K562 (cell line): Measurements from ENCODE around the gene UBXN1. TPM values are rescaled to one million over a fixed set of nuclear protein-coding genes. Genes with fewer than 3 reads are reported as not detected.

ENCODE experiments used
- CHD2 ChIP-seq: IDR thresholded peaks from 2 replicates; pipeline ENCODE4 v1.6.1; 2011; ENCODE audit warnings: low read depth, low read length
- FOS ChIP-seq: IDR thresholded peaks from 3 replicates; pipeline ENCODE4 v1.6.1; 2011; ENCODE audit not compliant: insufficient read length; ENCODE audit errors: extremely low read depth
- HDAC6 ChIP-seq: IDR thresholded peaks from 2 replicates; pipeline ENCODE4 v1.6.1; 2012; ENCODE audit warnings: low read depth, mild to moderate bottlenecking, control low read depth, inconsistent platforms, low read length, moderate library complexity
- HDGF ChIP-seq: fragments of 450-650 bp; IDR thresholded peaks from 2 replicates; pipeline ENCODE4 v1.6.1; 2016
- HMGN3 ChIP-seq: IDR thresholded peaks from 2 replicates; pipeline ENCODE4 v1.6.1; 2011; ENCODE audit warnings: borderline replicate concordance, low read depth, mild to moderate bottlenecking, mixed read lengths, low read length; ENCODE audit not compliant: insufficient read length; ENCODE audit errors: extremely low read depth
- MTA3 ChIP-seq: fragments of 450-650 bp; formaldehyde crosslinking; IDR thresholded peaks from 2 replicates; pipeline ENCODE4 v1.6.1; 2017; ENCODE audit warnings: mild to moderate bottlenecking, borderline replicate concordance
- NFYB ChIP-seq: IDR thresholded peaks from 2 replicates; pipeline ENCODE4 v1.6.1; 2011; ENCODE audit warnings: mild to moderate bottlenecking, moderate library complexity; ENCODE audit not compliant: insufficient read length; ENCODE audit errors: extremely low read depth
- NONO ChIP-seq, 2 experiments: fragments of 200-400 bp in 1 of 2; fragments of 450-650 bp in 1 of 2; formaldehyde crosslinking in 1 of 2; IDR thresholded peaks; 2 replicates each; pipeline ENCODE4 v1.6.1; 2017; ENCODE audit warnings: low read depth in 2 of 2, mild to moderate bottlenecking in 2 of 2, moderate library complexity in 2 of 2, low read length in 1 of 2
- PHF21A ChIP-seq: fragments of 450-650 bp; IDR thresholded peaks from 2 replicates; pipeline ENCODE4 v1.6.1; 2017; ENCODE audit warnings: low read depth, borderline replicate concordance
- PHF8 ChIP-seq: fragments of 200-600 bp; sonication (generic); IDR thresholded peaks from 2 replicates; pipeline ENCODE4 v1.6.1; 2012; ENCODE audit warnings: mixed run types, mild to moderate bottlenecking, inconsistent platforms, low read length, moderate library complexity, borderline replicate concordance
- PRPF4 ChIP-seq: fragments of 200-400 bp; formaldehyde crosslinking; IDR thresholded peaks from one replicate; pipeline ENCODE4 v1.6.1; 2017; ENCODE audit warnings: low read length, low read depth, mild to moderate bottlenecking; ENCODE audit not compliant: insufficient read depth, poor library complexity, severe bottlenecking
- SP1 ChIP-seq: sonication (generic); formaldehyde crosslinking; IDR thresholded peaks from 2 replicates; pipeline ENCODE4 v1.8.1; 2022; ENCODE audit warnings: mild to moderate bottlenecking, missing genetic modification reagents
- SUPT5H ChIP-seq: fragments of 450-650 bp; IDR thresholded peaks from 2 replicates; pipeline ENCODE4 v1.6.1; 2016
- TAF7 ChIP-seq: fragments of 450-650 bp; IDR thresholded peaks from 2 replicates; pipeline ENCODE4 v1.6.1; 2016; ENCODE audit warnings: missing genetic modification characterization, missing compliant biosample characterization
- TOE1 ChIP-seq, 2 experiments: fragments of 450-650 bp in 1 of 2; sonication (generic) in 1 of 2; formaldehyde crosslinking in 1 of 2; IDR thresholded peaks; 2 replicates each; pipeline versions ENCODE4 v1.7.1 to v1.8.0; 2016 to 2022; ENCODE audit warnings: borderline replicate concordance in 2 of 2, mild to moderate bottlenecking in 2 of 2, antibody characterized with exemption in 1 of 2, inconsistent platforms in 1 of 2, low read depth in 1 of 2, missing genetic modification reagents in 1 of 2, moderate library complexity in 1 of 2
- ZFPM2 ChIP-seq: fragments of 250-450 bp; sonication (Bioruptor Pico); IDR thresholded peaks from 2 replicates; pipeline ENCODE4 v1.5.1; 2022; ENCODE audit warnings: mild to moderate bottlenecking
- ZNF165 ChIP-seq: fragments of 250-450 bp; sonication (Bioruptor Pico); IDR thresholded peaks from 2 replicates; pipeline ENCODE4 v1.4.0; 2020; ENCODE audit warnings: borderline replicate concordance
- ZNF324 ChIP-seq: fragments of 250-450 bp; sonication (Bioruptor Pico); IDR thresholded peaks from 2 replicates; pipeline ENCODE4 v1.4.0; 2020; ENCODE audit warnings: mild to moderate bottlenecking
- ZNF561 ChIP-seq: fragments of 450-650 bp; formaldehyde crosslinking; conservative IDR thresholded peaks from 2 replicates; pipeline ENCODE4 v1.4.0; 2020; ENCODE audit warnings: mild to moderate bottlenecking, moderate library complexity
- ZNF696 ChIP-seq: fragments of 250-450 bp; sonication (Bioruptor Pico); conservative IDR thresholded peaks from 2 replicates; pipeline ENCODE4 v1.4.0; 2020; ENCODE audit warnings: mild to moderate bottlenecking, moderate library complexity
- ZSCAN29 ChIP-seq: fragments of 450-650 bp; IDR thresholded peaks from 2 replicates; pipeline ENCODE4 v1.6.1; 2017
- polyA plus RNA-seq, 8 experiments: library from polyadenylated mRNA; depleted of rRNA in 4 of 8; stranded (reverse) in 5 of 8; unstranded in 3 of 8; fragments of >200 nt; fragmentation: Nextera tagmentation in 2 of 8; fragmentation: Illumina TruSeq in 1 of 8; extraction: Ambion mirVana in 2 of 8; extraction: Trizol in 1 of 8; gene quantifications; 2 replicates each; pipeline versions ENCODE4 v1.2.1 to v1.2.3, GENCODE V29; 2011 to 2014; ENCODE audit warnings: inconsistent platforms in 1 of 8, missing spikeins in 1 of 8
- total RNA-seq, 7 experiments: library from RNA; depleted of rRNA in 6 of 7; stranded (reverse); fragments of >200 nt in 6 of 7; fragmentation: Illumina TruSeq in 2 of 7; extraction: Trizol in 2 of 7; gene quantifications; 2 replicates each; pipeline versions ENCODE4 v1.2.1 to v1.2.3, GENCODE V29; 2011 to 2021; ENCODE audit warnings: low replicate concordance in 1 of 7
- TF ChIP-seq, protein P1 (sequence below): fragments of 250-450 bp; sonication (Bioruptor Pico); IDR thresholded peaks from 2 replicates; pipeline ENCODE4 v1.5.0; 2021
- TF ChIP-seq, protein P2 (sequence below): fragments of 250-450 bp; sonication (Bioruptor Pico); IDR thresholded peaks from 2 replicates; pipeline ENCODE4 v1.5.0; 2021; ENCODE audit warnings: mild to moderate bottlenecking, borderline replicate concordance
- TF ChIP-seq, protein P3 (sequence below), 2 experiments: fragments of 450-650 bp in 1 of 2; sonication (generic) in 1 of 2; formaldehyde crosslinking; conservative IDR thresholded peaks; 2 replicates each; pipeline versions ENCODE4 v1.4.0 to v1.8.1; 2020 to 2022; ENCODE audit warnings: mild to moderate bottlenecking in 1 of 2, missing genetic modification reagents in 1 of 2

The UBXN1 gene
- total and polyA plus RNA-seq, 9 of the 15 experiments (the other 6 are each of a cell fraction or from before 2014, with no cell fraction given), result 4.8 to 263 (median 99.7) TPM

DNA sequence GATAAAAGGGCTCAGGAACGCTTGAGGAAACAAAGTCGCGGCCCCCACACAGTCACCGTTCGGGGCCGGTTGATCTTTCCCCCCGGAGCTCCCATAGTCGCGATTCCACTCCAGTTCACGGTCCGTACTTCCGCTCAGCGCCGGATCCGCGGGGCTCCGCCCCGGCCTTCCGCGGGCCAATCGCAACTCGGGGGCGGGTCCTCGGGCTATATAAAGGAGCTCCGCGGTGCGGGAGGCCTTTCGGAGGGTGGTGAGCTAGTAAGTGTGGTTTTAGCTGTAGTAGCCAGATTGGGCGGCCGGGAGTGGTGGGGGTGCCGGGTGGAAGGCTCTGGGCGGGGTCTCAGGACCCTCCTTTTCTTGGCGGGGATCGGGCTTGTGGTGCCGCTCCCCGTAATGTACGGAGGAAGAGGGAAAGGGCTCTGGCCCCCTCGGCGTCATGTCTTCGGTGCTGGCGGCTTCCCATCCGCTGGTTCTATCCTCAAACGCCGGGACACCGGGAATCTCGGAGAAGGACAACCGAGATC lies 13.7 kb downstream of the UBXN1 start, which contains the start of the genes C11orf98 and CSKMT (continued):
- TF ChIP-seq, protein P1, sequence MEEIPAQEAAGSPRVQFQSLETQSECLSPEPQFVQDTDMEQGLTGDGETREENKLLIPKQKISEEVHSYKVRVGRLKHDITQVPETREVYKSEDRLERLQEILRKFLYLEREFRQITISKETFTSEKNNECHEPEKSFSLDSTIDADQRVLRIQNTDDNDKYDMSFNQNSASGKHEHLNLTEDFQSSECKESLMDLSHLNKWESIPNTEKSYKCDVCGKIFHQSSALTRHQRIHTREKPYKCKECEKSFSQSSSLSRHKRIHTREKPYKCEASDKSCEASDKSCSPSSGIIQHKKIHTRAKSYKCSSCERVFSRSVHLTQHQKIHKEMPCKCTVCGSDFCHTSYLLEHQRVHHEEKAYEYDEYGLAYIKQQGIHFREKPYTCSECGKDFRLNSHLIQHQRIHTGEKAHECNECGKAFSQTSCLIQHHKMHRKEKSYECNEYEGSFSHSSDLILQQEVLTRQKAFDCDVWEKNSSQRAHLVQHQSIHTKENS (CRISPR knock-in tag), result 0 out of 2 replicates have a peak, but pooled peaks have one; percentile 43
- peak; percentile 56; the same call in 1 of the 2 replicates for TF ChIP-seq CHD2
- peak; percentile 18; the same call in 1 of the 2 replicates for TF ChIP-seq ZNF324 (CRISPR knock-in tag)
- no peak for TF ChIP-seq ZNF165 (CRISPR knock-in tag)
- TF ChIP-seq HDGF, result no peak
- TF ChIP-seq SP1 (CRISPR knock-in tag), result peak; percentile 100
- TF ChIP-seq TOE1 (IDR thresholded peaks at IDR 0.05; ENCODE audit: borderline replicate concordance), result 0 out of 2 replicates have a peak, but pooled peaks have one; percentile 40
- 0 out of 2 replicates have a peak, but pooled peaks have one; percentile 17 for TF ChIP-seq TOE1 (CRISPR knock-in tag; IDR thresholded peaks at IDR 0.05; ENCODE audit: borderline replicate concordance, low read depth)
- peak; percentile 74; the same call in 1 of the 2 replicates for TF ChIP-seq ZNF561 (CRISPR knock-in tag)
- peak; percentile 100 for TF ChIP-seq SUPT5H
- TF ChIP-seq TAF7 (tag), result peak; percentile 76
- TF ChIP-seq FOS, result peak; percentile 51
- TF ChIP-seq, protein P2, sequence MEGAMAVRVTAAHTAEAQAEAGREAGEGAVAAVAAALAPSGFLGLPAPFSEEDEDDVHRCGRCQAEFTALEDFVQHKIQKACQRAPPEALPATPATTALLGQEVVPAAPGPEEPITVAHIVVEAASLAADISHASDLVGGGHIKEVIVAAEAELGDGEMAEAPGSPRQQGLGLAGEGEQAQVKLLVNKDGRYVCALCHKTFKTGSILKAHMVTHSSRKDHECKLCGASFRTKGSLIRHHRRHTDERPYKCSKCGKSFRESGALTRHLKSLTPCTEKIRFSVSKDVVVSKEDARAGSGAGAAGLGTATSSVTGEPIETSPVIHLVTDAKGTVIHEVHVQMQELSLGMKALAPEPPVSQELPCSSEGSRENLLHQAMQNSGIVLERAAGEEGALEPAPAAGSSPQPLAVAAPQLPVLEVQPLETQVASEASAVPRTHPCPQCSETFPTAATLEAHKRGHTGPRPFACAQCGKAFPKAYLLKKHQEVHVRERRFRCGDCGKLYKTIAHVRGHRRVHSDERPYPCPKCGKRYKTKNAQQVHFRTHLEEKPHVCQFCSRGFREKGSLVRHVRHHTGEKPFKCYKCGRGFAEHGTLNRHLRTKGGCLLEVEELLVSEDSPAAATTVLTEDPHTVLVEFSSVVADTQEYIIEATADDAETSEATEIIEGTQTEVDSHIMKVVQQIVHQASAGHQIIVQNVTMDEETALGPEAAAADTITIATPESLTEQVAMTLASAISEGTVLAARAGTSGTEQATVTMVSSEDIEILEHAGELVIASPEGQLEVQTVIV (CRISPR knock-in tag), result 0 out of 2 replicates have a peak, but pooled peaks have one; percentile 65
- peak; percentile 90 for TF ChIP-seq HMGN3
- peak; percentile 100 for TF ChIP-seq MTA3
- TF ChIP-seq NONO (IDR thresholded peaks at IDR 0.05; ENCODE audit: low read depth in 2 of 2, low read length in 1 of 2), result peak; percentile 63 to 90; a peak in 3 of 4 replicates
- TF ChIP-seq, protein P3, sequence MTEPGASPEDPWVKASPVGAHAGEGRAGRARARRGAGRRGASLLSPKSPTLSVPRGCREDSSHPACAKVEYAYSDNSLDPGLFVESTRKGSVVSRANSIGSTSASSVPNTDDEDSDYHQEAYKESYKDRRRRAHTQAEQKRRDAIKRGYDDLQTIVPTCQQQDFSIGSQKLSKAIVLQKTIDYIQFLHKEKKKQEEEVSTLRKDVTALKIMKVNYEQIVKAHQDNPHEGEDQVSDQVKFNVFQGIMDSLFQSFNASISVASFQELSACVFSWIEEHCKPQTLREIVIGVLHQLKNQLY (CRISPR knock-in tag; conservative IDR thresholded peaks at IDR 0.05), result peak in 1 of 2 experiments; percentile 56; a peak in 2 of 4 replicates
- peak; percentile 97 for TF ChIP-seq PRPF4
- peak; percentile 96 for TF ChIP-seq PHF8
- TF ChIP-seq PHF21A, result peak; percentile 83; the same call in 1 of the 2 replicates
- TF ChIP-seq ZNF696 (CRISPR knock-in tag), result peak; percentile 52
- TF ChIP-seq ZSCAN29, result 0 out of 2 replicates have a peak, but pooled peaks have one; percentile 22
- TF ChIP-seq ZFPM2 (CRISPR knock-in tag), result peak; percentile 78; the same call in 1 of the 2 replicates
- no peak for TF ChIP-seq HDAC6
- TF ChIP-seq NFYB, result peak; percentile 93
